HepG2 (cell line): ENCODE measurements around the gene RIMS3. TPM values are rescaled to one million over a fixed set of nuclear protein-coding genes. Genes with fewer than 3 reads are reported as not detected.

Source experiments
- CAMTA2 ChIP-seq: sonication (generic); formaldehyde crosslinking; IDR thresholded peaks from 2 replicates; pipeline ENCODE4 v1.4.0; 2020; ENCODE audit warnings: mild to moderate bottlenecking, missing genetic modification reagents, borderline replicate concordance
- CEBPG ChIP-seq: IDR thresholded peaks from 2 replicates; pipeline ENCODE4 v1.6.1; 2016
- CENPT ChIP-seq: sonication (generic); formaldehyde crosslinking; IDR thresholded peaks from 2 replicates; pipeline ENCODE4 v1.8.0; 2022; ENCODE audit warnings: low read depth, mild to moderate bottlenecking, moderate library complexity, missing genetic modification reagents
- HOMEZ ChIP-seq: IDR thresholded peaks from 2 replicates; pipeline ENCODE4 v1.6.1; 2016; ENCODE audit warnings: low read depth
- KDM5A ChIP-seq: fragments of 200-600 bp; sonication (generic); IDR thresholded peaks from 2 replicates; pipeline ENCODE4 v1.7.0; 2018; ENCODE audit warnings: antibody characterized with exemption, mild to moderate bottlenecking, low read length, borderline replicate concordance
- NCOA1 ChIP-seq: sonication (generic); formaldehyde crosslinking; IDR thresholded peaks from 2 replicates; pipeline ENCODE4 v1.9.0; 2021; ENCODE audit warnings: missing genetic modification reagents
- NFE2 ChIP-seq: sonication (generic); formaldehyde crosslinking; IDR thresholded peaks from 2 replicates; pipeline ENCODE4 v1.4.0; 2020; ENCODE audit warnings: missing genetic modification reagents
- PHF5A ChIP-seq: IDR thresholded peaks from one replicate; pipeline ENCODE4 v1.6.1; 2018; ENCODE audit warnings: low read depth, missing genetic modification reagents; ENCODE audit not compliant: unreplicated experiment
- POLR2AphosphoS2 ChIP-seq: IDR thresholded peaks from 2 replicates; pipeline ENCODE4 v1.6.1; 2011; ENCODE audit warnings: low read depth, low read length, improper control_type of control experiment
- SETDB1 ChIP-seq: sonication (generic); formaldehyde crosslinking; IDR thresholded peaks from 2 replicates; pipeline ENCODE4 v1.5.1; 2020; ENCODE audit warnings: missing genetic modification reagents, mild to moderate bottlenecking, borderline replicate concordance
- SMARCE1 ChIP-seq: fragments of 450-650 bp; IDR thresholded peaks from 2 replicates; pipeline ENCODE4 v1.6.1; 2017; ENCODE audit warnings: borderline replicate concordance
- SRSF9 ChIP-seq: fragments of 200-400 bp; formaldehyde crosslinking; IDR thresholded peaks from 2 replicates; pipeline ENCODE4 v1.6.1; 2018; ENCODE audit warnings: borderline replicate concordance, mild to moderate bottlenecking, low read depth, low read length; ENCODE audit not compliant: insufficient read depth, poor library complexity, severe bottlenecking
- SRY ChIP-seq: sonication (generic); formaldehyde crosslinking; IDR thresholded peaks from 2 replicates; pipeline ENCODE4 v1.8.0; 2022; ENCODE audit warnings: mild to moderate bottlenecking, missing genetic modification reagents
- SYNCRIP ChIP-seq: fragments of 200-400 bp; formaldehyde crosslinking; IDR thresholded peaks from 2 replicates; pipeline ENCODE4 v1.6.1; 2018; ENCODE audit warnings: mild to moderate bottlenecking, low read depth, low read length; ENCODE audit not compliant: insufficient read depth
- TAF15 ChIP-seq: fragments of 200-400 bp; formaldehyde crosslinking; IDR thresholded peaks from one replicate; pipeline ENCODE4 v1.6.1; 2018; ENCODE audit warnings: mild to moderate bottlenecking, low read depth, low read length; ENCODE audit not compliant: poor library complexity, severe bottlenecking
- ZFP1 ChIP-seq: IDR thresholded peaks from 2 replicates; pipeline ENCODE4 v1.6.1; 2016
- ZMAT5 ChIP-seq: sonication (generic); formaldehyde crosslinking; IDR thresholded peaks from 2 replicates; pipeline ENCODE4 v1.5.0; 2020; ENCODE audit warnings: mild to moderate bottlenecking, low read depth, missing genetic modification reagents, borderline replicate concordance
- ZNF414 ChIP-seq: sonication (generic); formaldehyde crosslinking; IDR thresholded peaks from 2 replicates; pipeline ENCODE4 v1.5.0; 2020; ENCODE audit warnings: missing genetic modification reagents
- ZNF558 ChIP-seq: sonication (generic); formaldehyde crosslinking; IDR thresholded peaks from 2 replicates; pipeline ENCODE4 v1.9.0; 2022; ENCODE audit warnings: mild to moderate bottlenecking, missing genetic modification reagents, borderline replicate concordance
- ZNF720 ChIP-seq: sonication (generic); formaldehyde crosslinking; IDR thresholded peaks from 2 replicates; pipeline ENCODE4 v1.4.0; 2020; ENCODE audit warnings: missing genetic modification reagents
- ZNF737 ChIP-seq: sonication (generic); formaldehyde crosslinking; IDR thresholded peaks from 2 replicates; pipeline ENCODE4 v1.5.0; 2020; ENCODE audit warnings: missing genetic modification reagents, mild to moderate bottlenecking, borderline replicate concordance
- ZNF766 ChIP-seq: sonication (generic); formaldehyde crosslinking; IDR thresholded peaks from 2 replicates; pipeline ENCODE4 v1.5.0; 2020; ENCODE audit warnings: missing genetic modification reagents, borderline replicate concordance
- ZSCAN25 ChIP-seq: sonication (generic); formaldehyde crosslinking; IDR thresholded peaks from 2 replicates; pipeline ENCODE4 v1.8.0; 2022; ENCODE audit warnings: mild to moderate bottlenecking, missing genetic modification reagents
- polyA plus RNA-seq, 8 experiments: library from polyadenylated mRNA; depleted of rRNA in 3 of 8; stranded (reverse) in 7 of 8; unstranded in 1 of 8; fragments of >200 nt; fragmentation: Illumina TruSeq in 4 of 8; extraction: Trizol in 4 of 8; gene quantifications; 2 replicates each; pipeline versions ENCODE4 v1.2.1 to v1.2.3, GENCODE V29; 2011 to 2016; ENCODE audit warnings: low read depth in 4 of 8, missing spikeins in 1 of 8, mixed read lengths in 1 of 8; ENCODE audit not compliant: insufficient read depth in 1 of 8
- total RNA-seq, 5 experiments: library from RNA; depleted of rRNA; stranded (reverse); fragments of >200 nt; fragmentation: Illumina TruSeq; extraction: Trizol; gene quantifications; 2 replicates each; pipeline ENCODE4 v1.2.3, GENCODE V29; 2016; ENCODE audit warnings: low read depth in 1 of 5
- TF ChIP-seq, protein P1 (sequence below): sonication (generic); formaldehyde crosslinking; IDR thresholded peaks from 2 replicates; pipeline ENCODE4 v1.5.0; 2020; ENCODE audit warnings: missing genetic modification reagents, mild to moderate bottlenecking, borderline replicate concordance
- TF ChIP-seq, protein P2 (sequence below): sonication (generic); formaldehyde crosslinking; conservative IDR thresholded peaks from 2 replicates; pipeline ENCODE4 v1.8.0; 2022; ENCODE audit warnings: missing genetic modification reagents

RIMS3 gene
- total and polyA plus RNA-seq, 2 of the 13 experiments (the other 11 are each of a cell fraction or from before 2014, with no cell fraction given) = 2.1 to 5.4 TPM

GRCh38 chr1:40691538-40692428, 26.3 kb upstream of the RIMS3 start, which contains the start of gene NFYC (continued):
- TF ChIP-seq ZMAT5 (CRISPR knock-in tag) (no peak), SRSF9 (no peak), ZFP1 (CRISPR knock-in tag) (no peak), SRY (CRISPR knock-in tag) (no peak; the same call in none of the 2 replicates), CEBPG (peak; percentile 8; the same call in 1 of the 2 replicates), ZNF737 (CRISPR knock-in tag) (no peak; the same call in 1 of the 2 replicates), SMARCE1 (no peak), TAF15 (no peak), PHF5A (CRISPR knock-in tag) (no peak), KDM5A (peak; percentile 5; the same call in 1 of the 2 replicates), ZNF766 (CRISPR knock-in tag) (peak; percentile 80; the same call in 1 of the 2 replicates), ZSCAN25 (peak; percentile 82), CAMTA2 (peak; percentile 32; the same call in 1 of the 2 replicates), CENPT (CRISPR knock-in tag) (0 out of 2 replicates have a peak, but pooled peaks have one; percentile 91), ZNF558 (CRISPR knock-in tag) (peak; percentile 92; the same call in 1 of the 2 replicates), SYNCRIP (no peak), POLR2AphosphoS2 (no peak), ZNF414 (peak; percentile 97), NCOA1 (CRISPR knock-in tag) (peak; percentile 95; the same call in 1 of the 2 replicates), ZNF720 (CRISPR knock-in tag) (no peak), NFE2 (CRISPR knock-in tag) (no peak), HOMEZ (peak; percentile 57), SETDB1 (CRISPR knock-in tag) (no peak)
- TF ChIP-seq, protein P1, sequence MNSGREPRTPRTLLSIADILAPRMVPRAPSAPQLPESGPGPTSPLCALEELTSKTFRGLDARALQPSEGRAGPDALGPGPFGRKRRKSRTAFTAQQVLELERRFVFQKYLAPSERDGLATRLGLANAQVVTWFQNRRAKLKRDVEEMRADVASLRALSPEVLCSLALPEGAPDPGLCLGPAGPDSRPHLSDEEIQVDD (CRISPR knock-in tag) = 0 out of 2 replicates have a peak, but pooled peaks have one; percentile 80
- TF ChIP-seq, protein P2, sequence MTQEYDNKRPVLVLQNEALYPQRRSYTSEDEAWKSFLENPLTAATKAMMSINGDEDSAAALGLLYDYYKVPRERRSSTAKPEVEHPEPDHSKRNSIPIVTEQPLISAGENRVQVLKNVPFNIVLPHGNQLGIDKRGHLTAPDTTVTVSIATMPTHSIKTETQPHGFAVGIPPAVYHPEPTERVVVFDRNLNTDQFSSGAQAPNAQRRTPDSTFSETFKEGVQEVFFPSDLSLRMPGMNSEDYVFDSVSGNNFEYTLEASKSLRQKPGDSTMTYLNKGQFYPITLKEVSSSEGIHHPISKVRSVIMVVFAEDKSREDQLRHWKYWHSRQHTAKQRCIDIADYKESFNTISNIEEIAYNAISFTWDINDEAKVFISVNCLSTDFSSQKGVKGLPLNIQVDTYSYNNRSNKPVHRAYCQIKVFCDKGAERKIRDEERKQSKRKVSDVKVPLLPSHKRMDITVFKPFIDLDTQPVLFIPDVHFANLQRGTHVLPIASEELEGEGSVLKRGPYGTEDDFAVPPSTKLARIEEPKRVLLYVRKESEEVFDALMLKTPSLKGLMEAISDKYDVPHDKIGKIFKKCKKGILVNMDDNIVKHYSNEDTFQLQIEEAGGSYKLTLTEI = no peak
